ENCODE results near the gene PHF21B. TPM values are rescaled to one million over a fixed set of nuclear protein-coding genes. Genes with fewer than 3 reads are reported as not detected.

PHF21B gene
- total and polyA plus RNA-seq, 2 of the 8 experiments (the other 6 are each of a cell fraction or from before 2014, with no cell fraction given): 19.3 to 68.1 TPM

DNA sequence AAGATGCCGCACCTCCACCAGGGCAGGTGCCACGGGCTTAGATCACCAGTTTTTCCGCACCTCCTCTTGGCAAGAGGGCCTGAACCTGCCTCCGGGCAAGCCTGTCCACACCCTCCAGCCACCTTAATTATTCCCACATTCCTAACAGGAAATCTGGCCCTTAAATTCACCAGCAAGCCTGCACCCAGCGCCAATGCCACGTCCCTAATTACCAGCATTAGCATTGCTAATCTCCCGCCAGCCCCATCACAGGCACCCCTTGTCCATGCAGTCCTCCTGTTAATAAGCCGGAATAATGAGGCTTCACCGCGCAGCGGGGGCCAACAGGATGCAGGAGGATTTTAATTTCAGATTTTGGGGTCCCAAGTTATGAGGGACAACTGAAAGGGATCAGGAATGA lies 69.7 kb downstream of the PHF21B start:
- Histone ChIP-seq H2BK20ac (ENCODE audit: low read length) (no peak overlapping the region), H3K23ac (ENCODE audit: insufficient read length) (no peak overlapping the region), H3K4me1 (replicated peaks in 1 of 4; ENCODE audit: control insufficient read depth in 3 of 4, insufficient read depth in 4 of 4, low read length in 3 of 4) (peaks cover 0 to 38% (median 24%) of the 10 kb centered on the region in 4 experiments; a peak in 4 of 7 replicates), H2BK12ac (ENCODE audit: low read depth, low read length) (no peak overlapping the region), H3K4me3 (ENCODE audit: extremely low read depth in 1 of 4, insufficient read depth in 2 of 4, low read depth in 3 of 4, low read length in 4 of 4) (no peak overlapping the region), H3K18ac (ENCODE audit: extremely low read depth, low read length) (no peak overlapping the region), H2AFZ (ENCODE audit: low read length) (no peak overlapping the region), H3K4me2 (ENCODE audit: insufficient read depth in 1 of 2, low read depth in 2 of 2, low read length in 2 of 2) (no peak overlapping the region), H3K9ac (replicated peaks in 1 of 4; ENCODE audit: extremely low read depth in 1 of 4, low read depth in 3 of 4, low read length in 3 of 4) (no peak overlapping the region), H2BK5ac (ENCODE audit: low read depth, low read length) (no peak overlapping the region), H4K8ac (ENCODE audit: extremely low read depth, insufficient read depth, low read length) (no peak overlapping the region), H3K36me3 (ENCODE audit: control insufficient read depth in 2 of 4, insufficient read depth in 4 of 4, low read length in 3 of 4) (no peaks in the 10 kb centered on the region), H3K14ac (ENCODE audit: insufficient read length) (no peak overlapping the region), H3K79me2 (ENCODE audit: control insufficient read depth in 1 of 2, insufficient read depth in 2 of 2, low read length in 2 of 2) (peaks cover 0 to 4% of the 10 kb centered on the region in 2 experiments; a peak in 1 of 4 replicates), H3K79me1 (ENCODE audit: low read depth, low read length) (peaks cover 13% of the 10 kb centered on the region), H4K91ac (replicated peaks; ENCODE audit: insufficient read length, low read length) (no peak overlapping the region), H3K27ac (ENCODE audit: low read depth, low read length) (no peak overlapping the region), H2AK5ac (ENCODE audit: low read depth, low read length) (no peak overlapping the region), H3K4ac (replicated peaks; ENCODE audit: insufficient read length, low read depth, low read length) (no peak overlapping the region), H4K20me1 (replicated peaks in 1 of 2; ENCODE audit: control insufficient read depth in 1 of 2, insufficient read depth in 2 of 2, low read length in 2 of 2) (peaks cover 30 to 44% of the 10 kb centered on the region in 2 experiments), H3K9me3 (ENCODE audit: insufficient read depth in 2 of 2, low read depth in 1 of 2, low read length in 1 of 2) (no peaks in the 10 kb centered on the region), H3K56ac (replicated peaks; ENCODE audit: insufficient read length, low read depth, low read length) (no peak overlapping the region), H4K5ac (ENCODE audit: insufficient read length, low read depth, low read length) (no peak overlapping the region), H2BK120ac (replicated peaks; ENCODE audit: low read depth, low read length) (no peak overlapping the region), H3K27me3 (replicated peaks in 1 of 4; ENCODE audit: control insufficient read depth in 3 of 4, extremely low read depth in 1 of 4, insufficient read depth in 3 of 4, low read length in 3 of 4) (no peaks in the 10 kb centered on the region), H2BK15ac (ENCODE audit: low read length) (no peak overlapping the region), H3K23me2 (ENCODE audit: low read depth, low read length) (no peaks in the 10 kb centered on the region)
- FAIRE-seq (no peak), DNase-seq (ENCODE audit: low read depth in 1 of 2, low spot score in 2 of 2) (no peak)
- POLR2A ChIA-PET (ENCODE audit: partially characterized antibody): interaction anchor here (1.2 kb wide), 1 partner anchor 10 kb away, joined by 3 read pairs; no protein-coding TSS in a partner anchor
- CTCF ChIA-PET (ENCODE audit: partially characterized antibody): interaction anchor here (1.0 to 1.7 kb wide), 3 partner anchors 16 to 38 kb away, joined by 3 to 4 read pairs (median 4); no protein-coding TSS in a partner anchor
- TF ChIP-seq TCF12 (IDR thresholded peaks at IDR 0.05; ENCODE audit: low read depth, low read length): no peak
- TF ChIP-seq SIX5 (IDR thresholded peaks at IDR 0.05; ENCODE audit: low read depth, low read length): no peak
- TF ChIP-seq TEAD4 (IDR thresholded peaks at IDR 0.05; ENCODE audit: low read depth, low read length): 0 out of 2 replicates have a peak, but pooled peaks have one; percentile 10
- 68% methylated on average over 11 of the region's 11 CpGs; no CpG with 5 or more reads in 1 of the 2 experiments for WGBS, 2 experiments (ENCODE audit: extremely low coverage in 1 of 2, insufficient coverage in 1 of 2, insufficient read length in 1 of 2, insufficient replicate concordance in 2 of 2, low coverage in 1 of 2, low lambda C conversion rate in 2 of 2, missing lambda C conversion rate in 1 of 2)

Data from H1 (cell line).